GM18507 (cell line): ENCODE results near the gene KCTD11.
"Not testable (repeated sequence)": the region's sequence is repeated elsewhere in the genome, so short reads cannot be mapped to it uniquely, and the experiment has no call there.

Experiments used
- DNase-seq: peaks from one replicate; pipeline ENCODE4 v3.0.0; 2011; ENCODE audit warnings: low read depth; ENCODE audit not compliant: insufficient read length; ENCODE audit errors: extremely low spot score
- FAIRE-seq: peaks from 2 replicates; lab custom pipeline; 2011; peaks lifted over from hg19 to GRCh38; lab: Jason Lieb, UNC

KCTD11 gene

DNA sequence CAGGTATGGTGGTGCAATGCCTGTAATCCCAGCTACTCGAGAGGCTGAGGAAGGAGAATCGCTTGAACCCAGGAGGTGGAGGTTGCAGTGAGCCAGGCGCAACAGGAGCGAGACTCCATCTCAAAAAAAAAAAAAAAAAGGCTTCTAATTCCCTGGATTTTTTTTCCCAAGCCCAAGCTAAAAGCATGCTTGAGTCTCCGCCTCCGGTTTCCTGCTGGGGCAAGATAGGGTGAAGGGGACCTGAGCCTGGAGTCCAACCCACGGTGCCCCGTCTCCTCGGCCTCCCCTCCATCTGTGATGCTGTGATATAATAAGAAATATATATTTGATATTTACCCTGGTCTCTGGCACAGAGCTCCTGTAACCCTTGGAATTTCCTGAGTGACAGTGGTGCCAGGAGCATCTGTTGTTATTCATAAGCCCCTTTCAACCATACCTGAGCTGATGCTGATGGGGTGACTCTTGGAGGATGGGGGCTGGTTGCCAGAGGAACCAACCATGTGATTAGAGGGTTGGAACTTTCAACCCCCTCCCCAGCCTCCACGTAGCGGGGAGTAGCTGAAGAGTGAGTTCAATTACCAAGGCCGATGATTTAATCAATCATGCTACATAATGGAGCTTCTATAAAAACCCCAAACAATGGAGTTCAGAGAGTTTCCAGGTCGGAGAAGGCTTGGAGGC, 16.1 kb downstream of the KCTD11 start:
- no peak for FAIRE-seq
- DNase-seq = no peak

- DNase-seq, FAIRE-seq: not testable (repeated sequence)
These were observed 16.6 kb downstream of the KCTD11 start for GRCh38 chr17:7368599-7368994.

GRCh38 chr17:7369825-7370224, 17.9 kb downstream of the KCTD11 start:
- DNase-seq (no peak), FAIRE-seq (no peak)

- no peak for FAIRE-seq
These were observed 18.9 kb downstream of the KCTD11 start for GRCh38 chr17:7370853-7371252.

DNA sequence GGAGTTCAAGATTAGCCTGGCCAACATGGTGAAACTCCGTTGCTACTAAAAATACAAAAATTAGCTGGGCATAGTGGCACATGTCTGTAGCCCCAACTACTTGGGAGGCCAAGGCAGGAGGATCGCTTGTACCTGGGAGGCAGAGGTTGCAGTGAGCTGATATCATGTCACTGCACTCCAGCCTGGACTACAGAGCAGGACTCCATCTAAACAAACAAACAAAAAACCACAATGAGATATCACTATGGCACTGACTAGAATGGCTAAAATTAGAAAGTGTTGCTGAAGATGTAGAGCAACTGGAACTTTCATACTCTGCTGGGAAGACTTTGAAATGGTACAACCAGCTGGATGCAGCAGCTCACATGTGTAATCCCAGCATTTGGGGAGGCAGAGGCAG, 22.4 kb downstream of the KCTD11 start:
- FAIRE-seq = no peak

More at GRCh38 chr17:7370853-7371252, 18.9 kb downstream of the KCTD11 start:
- no peak for DNase-seq

GRCh38 chr17:7379134-7379533, 27.2 kb downstream of the KCTD11 start:
- FAIRE-seq (no peak), DNase-seq (no peak)

More for the DNA sequence above, 22.4 kb downstream of the KCTD11 start:
- no peak for DNase-seq

GRCh38 chr17:7380321-7380720, 28.4 kb downstream of the KCTD11 start:
- DNase-seq (no peak), FAIRE-seq (no peak)

GRCh38 chr17:7380855-7381683, 29.1 kb downstream of the KCTD11 start, which contains the start of gene TNK1:
Gene TNK1, plus strand, starts transcription at chr17:7381089. Its CDS starts 1,838 bp downstream, at chr17:7382927.
- DNase-seq (no peak), FAIRE-seq (no peak)

GRCh38 chr17:7382901-7383300, 30.9 kb downstream of the KCTD11 start:
- FAIRE-seq = no peak
- DNase-seq = no peak

- FAIRE-seq (no peak), DNase-seq (no peak)
These were observed 31.4 kb downstream of the KCTD11 start for GRCh38 chr17:7383371-7383741.

- FAIRE-seq (peak; percentile 77), DNase-seq (peak; percentile 82)
These were observed 32.0 kb downstream of the KCTD11 start for GRCh38 chr17:7383742-7384488.

- DNase-seq = no peak
- no peak for FAIRE-seq
These were observed 32.6 kb downstream of the KCTD11 start for GRCh38 chr17:7384489-7385081.

DNA sequence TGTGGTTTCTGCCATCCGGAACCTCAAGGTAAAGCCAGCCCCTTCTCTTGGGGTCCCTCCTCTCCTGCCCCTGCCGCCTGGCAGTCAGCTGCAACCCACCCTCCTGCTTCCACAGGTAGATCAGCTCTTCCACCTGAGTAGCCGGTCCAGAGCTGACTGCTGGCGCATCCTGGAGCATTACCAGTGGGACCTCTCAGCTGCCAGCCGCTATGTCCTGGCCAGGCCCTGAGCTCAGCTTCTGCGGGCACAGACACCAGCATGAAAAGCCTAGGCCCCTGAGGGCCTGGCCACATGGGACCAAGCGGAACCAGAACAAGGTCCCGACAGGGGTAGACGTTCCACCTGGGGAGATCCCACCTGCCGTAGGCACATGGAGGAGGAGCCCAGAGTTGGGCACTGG, 36.9 kb downstream of the KCTD11 start:
- DNase-seq (no peak), FAIRE-seq (no peak)

- FAIRE-seq = no peak
- DNase-seq = no peak
These were observed 38.3 kb downstream of the KCTD11 start for GRCh38 chr17:7389924-7390910.

GRCh38 chr17:7391307-7391706, 39.3 kb downstream of the KCTD11 start:
- no peak for DNase-seq
- no peak for FAIRE-seq

DNA sequence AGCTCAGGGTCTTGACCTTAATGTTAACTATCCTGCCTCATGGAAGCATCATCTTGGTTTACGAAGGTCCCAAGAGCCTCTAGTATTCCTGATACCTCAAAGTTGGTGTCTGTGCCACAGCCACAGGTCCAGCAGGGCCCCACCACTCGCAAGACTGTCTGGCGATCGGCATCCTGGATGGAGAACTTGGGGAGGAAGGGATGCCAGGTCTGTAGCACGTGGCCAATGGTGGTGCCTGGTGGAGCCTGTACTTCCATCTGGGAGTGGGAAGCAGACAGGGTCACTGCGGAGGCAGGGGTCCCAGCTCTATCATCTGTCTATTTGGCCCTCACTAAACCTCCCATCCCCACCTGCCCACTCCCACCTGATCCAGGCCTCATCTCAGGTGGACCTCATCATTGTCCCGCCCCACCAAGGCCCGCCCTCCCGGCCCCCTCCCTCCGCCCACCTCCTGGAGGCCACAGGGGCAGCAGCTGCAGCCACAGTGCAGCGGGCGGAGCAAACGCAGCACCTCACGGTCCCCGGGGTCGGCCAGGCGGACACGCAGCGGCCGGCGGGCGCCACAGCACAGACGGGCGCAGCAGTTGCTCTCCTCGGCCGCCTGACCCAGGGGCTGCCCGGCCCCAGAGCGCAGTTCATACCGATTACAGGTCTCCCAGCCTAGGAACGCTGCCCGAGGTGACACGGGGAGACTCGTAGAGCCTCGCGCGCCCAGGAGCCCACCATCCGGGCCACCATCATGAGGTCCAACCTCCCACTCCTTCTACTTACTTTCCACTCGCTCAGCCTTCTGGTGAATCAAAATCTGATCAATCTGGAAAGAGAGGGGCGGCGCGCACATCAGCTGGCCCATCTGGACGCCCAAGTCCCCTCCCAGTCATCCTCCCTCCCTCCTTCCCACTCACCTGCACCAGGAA, 41.0 kb downstream of the KCTD11 start:
- no peak for DNase-seq
- FAIRE-seq = no peak

- FAIRE-seq (peak; percentile 21), DNase-seq (no peak)
These were observed 41.9 kb downstream of the KCTD11 start for GRCh38 chr17:7393613-7394451.
